Measurements from ENCODE around the gene NGEF. TPM values are rescaled to one million over a fixed set of nuclear protein-coding genes. Genes with fewer than 3 reads are reported as not detected.

Gene NGEF
- total and polyA plus RNA-seq, 9 of the 15 experiments (the other 6 are each of a cell fraction or from before 2014, with no cell fraction given): 0.07 to 0.17 (median 0.09) TPM; not detected in 6

DNA sequence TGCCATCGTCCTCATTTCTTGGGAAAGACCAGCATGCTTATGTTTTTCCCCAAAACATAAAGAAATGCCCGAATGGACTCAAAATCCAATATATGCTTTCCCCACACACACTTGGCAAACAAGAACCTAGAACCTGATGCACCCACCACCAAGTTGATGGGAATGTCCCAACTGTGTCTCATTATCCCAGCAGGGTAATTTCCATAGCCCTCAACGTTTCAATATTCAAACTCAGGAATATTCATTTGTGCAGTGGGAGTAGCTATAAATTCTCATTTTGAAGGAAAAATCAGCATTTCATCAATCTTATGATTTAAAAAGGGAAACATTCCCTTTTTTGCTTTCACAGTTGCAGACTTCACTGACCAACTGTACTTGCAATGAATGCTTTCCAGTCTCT, 92.3 kb downstream of the NGEF start:
- Histone ChIP-seq H2AFZ (ENCODE audit: low read depth, low read length) (no peak overlapping the region), H4K20me1 (replicated peaks; ENCODE audit: control insufficient read depth, insufficient read depth, low read length) (no peaks in the 10 kb centered on the region), H3K79me2 (ENCODE audit: control insufficient read depth, insufficient read depth, low read length) (no peaks in the 10 kb centered on the region), H3K9me1 (ENCODE audit: control insufficient read depth, insufficient read depth, low read length) (no peaks in the 10 kb centered on the region), H3K4me3 (no peak overlapping the region), H3K4me1 (replicated peaks in 1 of 2; ENCODE audit: control insufficient read depth in 2 of 2, insufficient read depth in 2 of 2, low read length in 2 of 2) (peaks cover 0 to 4% of the 10 kb centered on the region in 2 experiments; a peak in 3 of 5 replicates), H3K36me3 (ENCODE audit: control insufficient read depth, insufficient read depth, low read length) (no peaks in the 10 kb centered on the region), H3K27me3 (ENCODE audit: control insufficient read depth in 2 of 2, insufficient read depth in 2 of 2, low read length in 2 of 2) (peaks cover 22 to 41% of the 10 kb centered on the region in 2 experiments), H3K27ac (ENCODE audit: extremely low read depth, low read depth, low read length) (no peak overlapping the region), H3K4me2 (ENCODE audit: insufficient read depth, low read length) (no peak overlapping the region), H3K9me3 (replicated peaks; ENCODE audit: control insufficient read depth, insufficient read depth, low read depth, low read length) (no peaks in the 10 kb centered on the region), H3K9ac (ENCODE audit: insufficient read depth in 1 of 2, low read depth in 2 of 2, low read length in 2 of 2) (no peak overlapping the region)
- no peak for FAIRE-seq
- intact Hi-C loops (cut with micrococcal nuclease): no loop called here
- in situ Hi-C loops (cut with MboI): no loop called here
- TF ChIP-seq ZNF584 (CRISPR knock-in tag; IDR thresholded peaks at IDR 0.05; ENCODE audit: low read depth): no peak
- TF ChIP-seq VEZF1 (CRISPR knock-in tag; IDR thresholded peaks at IDR 0.05): no peak
- no peak for TF ChIP-seq ZNF347 (CRISPR knock-in tag; IDR thresholded peaks at IDR 0.05; ENCODE audit: low read depth)
- no peak for TF ChIP-seq MYBL2 (IDR thresholded peaks at IDR 0.05; ENCODE audit: low read depth)
- TF ChIP-seq MYBL2 (CRISPR knock-in tag; IDR thresholded peaks at IDR 0.05; ENCODE audit: borderline replicate concordance): no peak
- TF ChIP-seq, protein P1, sequence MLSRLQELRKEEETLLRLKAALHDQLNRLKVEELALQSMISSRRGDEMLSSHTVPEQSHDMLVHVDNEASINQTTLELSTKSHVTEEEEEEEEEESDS (CRISPR knock-in tag; IDR thresholded peaks at IDR 0.05): no peak
- TF ChIP-seq ZNF740 (CRISPR knock-in tag; IDR thresholded peaks at IDR 0.05): no peak
- TF ChIP-seq ZNF740 (tag; IDR thresholded peaks at IDR 0.05): no peak
- TF ChIP-seq, protein P2, sequence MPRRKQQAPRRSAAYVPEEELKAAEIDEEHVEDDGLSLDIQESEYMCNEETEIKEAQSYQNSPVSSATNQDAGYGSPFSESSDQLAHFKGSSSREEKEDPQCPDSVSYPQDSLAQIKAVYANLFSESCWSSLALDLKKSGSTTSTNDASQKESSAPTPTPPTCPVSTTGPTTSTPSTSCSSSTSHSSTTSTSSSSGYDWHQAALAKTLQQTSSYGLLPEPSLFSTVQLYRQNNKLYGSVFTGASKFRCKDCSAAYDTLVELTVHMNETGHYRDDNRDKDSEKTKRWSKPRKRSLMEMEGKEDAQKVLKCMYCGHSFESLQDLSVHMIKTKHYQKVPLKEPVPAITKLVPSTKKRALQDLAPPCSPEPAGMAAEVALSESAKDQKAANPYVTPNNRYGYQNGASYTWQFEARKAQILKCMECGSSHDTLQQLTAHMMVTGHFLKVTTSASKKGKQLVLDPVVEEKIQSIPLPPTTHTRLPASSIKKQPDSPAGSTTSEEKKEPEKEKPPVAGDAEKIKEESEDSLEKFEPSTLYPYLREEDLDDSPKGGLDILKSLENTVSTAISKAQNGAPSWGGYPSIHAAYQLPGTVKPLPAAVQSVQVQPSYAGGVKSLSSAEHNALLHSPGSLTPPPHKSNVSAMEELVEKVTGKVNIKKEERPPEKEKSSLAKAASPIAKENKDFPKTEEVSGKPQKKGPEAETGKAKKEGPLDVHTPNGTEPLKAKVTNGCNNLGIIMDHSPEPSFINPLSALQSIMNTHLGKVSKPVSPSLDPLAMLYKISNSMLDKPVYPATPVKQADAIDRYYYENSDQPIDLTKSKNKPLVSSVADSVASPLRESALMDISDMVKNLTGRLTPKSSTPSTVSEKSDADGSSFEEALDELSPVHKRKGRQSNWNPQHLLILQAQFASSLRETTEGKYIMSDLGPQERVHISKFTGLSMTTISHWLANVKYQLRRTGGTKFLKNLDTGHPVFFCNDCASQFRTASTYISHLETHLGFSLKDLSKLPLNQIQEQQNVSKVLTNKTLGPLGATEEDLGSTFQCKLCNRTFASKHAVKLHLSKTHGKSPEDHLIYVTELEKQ (CRISPR knock-in tag; IDR thresholded peaks at IDR 0.05): no peak
- no peak for TF ChIP-seq L3MBTL2 (IDR thresholded peaks at IDR 0.05)
- TF ChIP-seq MLX (CRISPR knock-in tag; conservative IDR thresholded peaks at IDR 0.05): no peak
- ATAC-seq: no peak
- ChIA-PET POLR2A (no interaction called here), CTCF (ENCODE audit: low intra/inter-chr PET ratio) (no interaction called here)
- WGBS (ENCODE audit: insufficient coverage, low coverage, missing lambda C conversion rate): 0% methylated on average over 3 of the region's 3 CpGs
- DNase-seq (ENCODE audit: extremely low read depth in 1 of 4, low spot score in 3 of 4): no peak
- no TSS peak for BruUV-seq (replicated peaks)

All from K562 (cell line).